GM23338 (cell line): Measurements from ENCODE around the gene CRY1.

Experiments
- EZH2 ChIP-seq: fragments of 200-600 bp; sonication (generic); IDR thresholded peaks from one replicate; pipeline ENCODE4 v1.8.0; 2017; ENCODE audit warnings: antibody characterized with exemption, mild to moderate bottlenecking, low read depth; ENCODE audit not compliant: unreplicated experiment
- EZH2phosphoT487 ChIP-seq: fragments of 200-600 bp; sonication (generic); IDR thresholded peaks from one replicate; pipeline ENCODE4 v1.8.1; 2018; ENCODE audit warnings: antibody characterized with exemption; ENCODE audit not compliant: unreplicated experiment
- TF ChIP-seq, protein P1 (sequence below), 2 experiments: fragments of 200-600 bp in 1 of 2; sonication (generic) in 1 of 2; conservative IDR thresholded peaks; 2 replicates each; pipeline versions ENCODE4 v1.5.1 to v1.6.1; 2016 to 2017; ENCODE audit warnings: antibody characterized with exemption in 2 of 2, low read depth in 2 of 2, mild to moderate bottlenecking in 2 of 2, moderate library complexity in 1 of 2

DNA sequence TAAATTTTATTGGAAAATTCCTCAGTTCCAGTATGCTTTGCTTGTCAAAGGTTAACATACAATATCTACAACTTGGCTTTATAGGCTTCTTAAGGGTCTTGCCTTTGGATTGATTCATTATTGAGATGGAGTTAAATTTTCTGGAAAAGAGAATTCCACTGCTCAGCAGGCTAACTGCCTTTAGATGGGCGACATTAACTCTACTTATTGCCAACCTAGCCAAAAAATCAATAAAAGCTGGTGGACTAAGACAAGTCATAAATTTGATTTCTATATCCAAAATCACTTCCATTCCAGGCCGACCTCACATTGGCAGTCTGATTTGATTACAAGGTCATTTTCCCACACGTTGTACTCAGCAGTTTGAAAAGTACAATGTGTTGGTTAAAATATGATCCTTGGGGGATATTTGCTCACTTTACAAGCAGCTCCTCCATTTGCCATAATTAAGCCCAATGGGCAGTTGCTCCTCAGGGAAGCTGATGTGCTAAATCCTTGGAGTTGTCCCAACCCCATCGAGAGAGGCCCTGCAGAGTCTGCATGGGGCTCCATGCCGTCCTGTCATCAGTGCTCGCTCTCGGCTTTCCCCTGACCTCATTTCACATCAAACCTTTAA is 36.1 kb upstream of the CRY1 start:
- TF ChIP-seq, protein P1, sequence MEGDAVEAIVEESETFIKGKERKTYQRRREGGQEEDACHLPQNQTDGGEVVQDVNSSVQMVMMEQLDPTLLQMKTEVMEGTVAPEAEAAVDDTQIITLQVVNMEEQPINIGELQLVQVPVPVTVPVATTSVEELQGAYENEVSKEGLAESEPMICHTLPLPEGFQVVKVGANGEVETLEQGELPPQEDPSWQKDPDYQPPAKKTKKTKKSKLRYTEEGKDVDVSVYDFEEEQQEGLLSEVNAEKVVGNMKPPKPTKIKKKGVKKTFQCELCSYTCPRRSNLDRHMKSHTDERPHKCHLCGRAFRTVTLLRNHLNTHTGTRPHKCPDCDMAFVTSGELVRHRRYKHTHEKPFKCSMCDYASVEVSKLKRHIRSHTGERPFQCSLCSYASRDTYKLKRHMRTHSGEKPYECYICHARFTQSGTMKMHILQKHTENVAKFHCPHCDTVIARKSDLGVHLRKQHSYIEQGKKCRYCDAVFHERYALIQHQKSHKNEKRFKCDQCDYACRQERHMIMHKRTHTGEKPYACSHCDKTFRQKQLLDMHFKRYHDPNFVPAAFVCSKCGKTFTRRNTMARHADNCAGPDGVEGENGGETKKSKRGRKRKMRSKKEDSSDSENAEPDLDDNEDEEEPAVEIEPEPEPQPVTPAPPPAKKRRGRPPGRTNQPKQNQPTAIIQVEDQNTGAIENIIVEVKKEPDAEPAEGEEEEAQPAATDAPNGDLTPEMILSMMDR (conservative IDR thresholded peaks at IDR 0.05; ENCODE audit: low read depth in 2 of 2): no peak
- TF ChIP-seq EZH2: no peak
- TF ChIP-seq EZH2phosphoT487: no peak
